GM19099 (cell line): Measurements from ENCODE around the gene P4HA2.

ENCODE experiments used
- POLR2A ChIP-seq: IDR thresholded peaks from 3 replicates; pipeline ENCODE4 v1.6.1; 2011; ENCODE audit warnings: low read depth; ENCODE audit not compliant: insufficient read length; ENCODE audit errors: extremely low read depth

The P4HA2 gene

GRCh38 chr5:132221781-132222648, 5.6 kb downstream of the P4HA2 start:
- TF ChIP-seq POLR2A: no peak

GRCh38 chr5:132220491-132220890, 7.2 kb downstream of the P4HA2 start:
- no peak for TF ChIP-seq POLR2A

GRCh38 chr5:132219981-132220380, 7.7 kb downstream of the P4HA2 start:
- TF ChIP-seq POLR2A: no peak

- TF ChIP-seq POLR2A: no peak
Measured at GRCh38 chr5:132219289-132219970, 8.2 kb downstream of the P4HA2 start.

GRCh38 chr5:132218321-132218720, 9.3 kb downstream of the P4HA2 start:
- no peak for TF ChIP-seq POLR2A

- no peak for TF ChIP-seq POLR2A
Measured at GRCh38 chr5:132215329-132215728, 12.3 kb downstream of the P4HA2 start.

- no peak for TF ChIP-seq POLR2A
Measured at GRCh38 chr5:132214491-132214890, 13.2 kb downstream of the P4HA2 start.

GRCh38 chr5:132213666-132214065, 14.0 kb downstream of the P4HA2 start:
- TF ChIP-seq POLR2A: no peak

- no peak for TF ChIP-seq POLR2A
Measured at GRCh38 chr5:132211787-132212186, 15.9 kb downstream of the P4HA2 start.

- no peak for TF ChIP-seq POLR2A
Measured at GRCh38 chr5:132210944-132211343, 16.7 kb downstream of the P4HA2 start.

GRCh38 chr5:132209901-132210545, 17.6 kb downstream of the P4HA2 start:
- TF ChIP-seq POLR2A: no peak

- TF ChIP-seq POLR2A: no peak
Measured at GRCh38 chr5:132209131-132209530, 18.5 kb downstream of the P4HA2 start.

- TF ChIP-seq POLR2A: no peak
Measured at GRCh38 chr5:132207778-132208177, 19.9 kb downstream of the P4HA2 start.

- no peak for TF ChIP-seq POLR2A
Measured at GRCh38 chr5:132206782-132207181, 20.9 kb downstream of the P4HA2 start.

GRCh38 chr5:132205385-132206125, 22.1 kb downstream of the P4HA2 start:
- TF ChIP-seq POLR2A: no peak
